Activated CD4-positive, alpha-beta T cell treated with anti-CD3 and anti-CD28 coated beads for 4 hours (primary cell): ENCODE measurements around the gene MUC15.

ENCODE experiments used
- DNase-seq, 2 donors: peaks; one replicate each; pipeline ENCODE4 v3.0.0-alpha.2; 2020

The MUC15 gene

DNA sequence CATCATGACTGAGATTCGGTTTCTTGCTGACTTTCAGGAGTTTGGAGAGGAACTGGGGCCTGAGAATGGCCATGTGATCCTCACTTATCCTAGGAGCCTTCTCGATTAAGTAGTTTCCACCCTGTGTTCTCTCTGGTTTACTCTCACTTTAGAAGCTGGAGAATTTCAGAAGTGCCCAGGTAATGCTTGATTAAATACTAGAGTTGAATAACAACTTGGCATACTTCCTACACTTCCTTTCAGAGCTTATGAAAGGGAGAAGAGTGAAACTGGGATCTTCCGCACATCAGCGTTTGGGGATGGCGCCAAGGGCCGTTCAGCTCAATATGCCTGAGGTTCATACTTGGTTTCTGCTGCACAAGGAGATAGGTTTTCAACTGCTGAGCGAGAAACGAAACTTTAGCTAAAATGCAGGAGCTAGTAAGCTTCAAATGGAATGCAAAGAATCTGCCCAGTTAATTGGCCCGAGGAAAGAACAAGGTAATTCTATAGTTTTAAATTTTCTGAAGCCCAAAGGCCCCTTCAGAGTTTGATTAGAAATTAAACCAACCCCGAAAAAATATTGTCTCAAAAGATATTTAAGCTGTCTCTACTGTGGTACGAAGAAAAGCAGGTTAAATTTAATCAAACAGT is 823 bp upstream of the MUC15 start:
- DNase-seq: no peak

DNA sequence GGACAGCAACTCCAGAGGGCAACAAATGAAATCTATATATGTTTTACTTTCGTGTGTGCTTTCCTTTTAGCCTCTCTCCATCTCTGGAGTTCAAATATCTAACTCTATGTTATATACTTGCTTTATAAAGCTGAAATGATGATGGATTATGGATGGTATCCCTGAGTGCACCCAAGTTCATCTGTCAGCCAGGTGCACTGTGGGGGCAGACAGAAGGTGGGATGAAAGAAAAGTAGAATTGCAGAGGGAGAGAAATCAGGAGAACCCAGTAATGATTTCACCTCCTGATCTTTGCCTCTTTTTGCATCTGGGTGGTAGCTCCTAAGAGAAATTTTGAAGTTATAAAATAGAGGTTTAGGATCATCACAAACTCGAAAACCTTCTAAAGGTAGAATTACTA is 2.4 kb downstream of the MUC15 start:
- DNase-seq: no peak

DNA sequence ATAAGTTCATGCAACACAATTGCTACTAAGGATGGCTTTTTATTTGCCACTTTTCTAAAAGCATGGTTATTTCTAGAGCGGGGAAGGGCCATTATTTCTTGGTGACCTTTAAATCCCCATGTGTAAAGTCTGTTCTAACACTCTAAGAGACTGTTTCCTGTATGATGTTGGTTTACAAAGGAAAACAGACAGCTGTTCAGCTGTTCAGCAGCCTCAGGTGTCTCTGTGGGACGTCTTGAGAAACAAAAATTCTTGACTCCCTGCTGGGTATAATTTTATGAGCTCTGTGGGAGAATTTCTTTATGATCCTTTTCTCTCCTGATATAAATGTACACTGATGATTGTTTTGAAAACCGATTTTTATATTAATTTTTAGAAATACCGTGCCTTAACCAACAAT is 13.9 kb downstream of the MUC15 start:
- DNase-seq: no peak

DNA sequence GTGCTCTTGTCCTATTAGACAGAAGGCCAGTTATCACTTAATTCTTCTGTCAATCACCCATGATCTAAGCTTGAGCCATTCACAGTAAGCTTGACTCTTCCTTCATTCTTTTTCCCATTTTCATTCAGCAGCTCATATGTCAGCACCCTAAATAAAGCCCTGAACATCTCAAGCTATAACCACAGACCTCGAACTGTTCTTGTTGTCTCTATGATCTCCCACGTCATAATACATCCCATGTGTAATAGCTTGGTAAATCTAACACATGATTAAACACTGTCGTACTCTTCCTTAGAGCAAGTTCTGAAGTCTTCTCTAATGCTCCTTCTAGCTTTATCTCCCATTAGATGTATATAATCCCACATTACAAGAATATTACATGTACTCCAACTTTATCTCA is 14.4 kb downstream of the MUC15 start:
- DNase-seq: no peak

DNA sequence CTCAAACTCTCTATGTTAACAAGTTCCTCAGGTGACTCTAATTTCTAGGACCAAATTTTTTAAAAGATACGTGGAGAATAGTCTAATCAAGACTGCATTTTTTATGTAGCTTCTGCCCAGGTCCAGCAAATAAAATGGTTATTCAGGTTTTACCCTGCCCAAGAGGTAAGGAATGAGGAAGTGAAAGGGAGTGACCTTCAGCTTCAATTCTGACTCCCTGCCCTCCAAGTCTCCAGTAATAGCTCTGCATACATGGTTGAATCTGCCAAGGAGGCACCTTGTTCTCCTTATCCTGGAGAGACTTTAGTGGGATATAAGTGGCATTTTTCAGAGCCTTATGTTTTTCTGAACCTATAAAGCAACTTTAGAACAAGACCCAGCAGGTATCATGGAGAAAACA is 15.5 kb downstream of the MUC15 start:
- no peak for DNase-seq

DNA sequence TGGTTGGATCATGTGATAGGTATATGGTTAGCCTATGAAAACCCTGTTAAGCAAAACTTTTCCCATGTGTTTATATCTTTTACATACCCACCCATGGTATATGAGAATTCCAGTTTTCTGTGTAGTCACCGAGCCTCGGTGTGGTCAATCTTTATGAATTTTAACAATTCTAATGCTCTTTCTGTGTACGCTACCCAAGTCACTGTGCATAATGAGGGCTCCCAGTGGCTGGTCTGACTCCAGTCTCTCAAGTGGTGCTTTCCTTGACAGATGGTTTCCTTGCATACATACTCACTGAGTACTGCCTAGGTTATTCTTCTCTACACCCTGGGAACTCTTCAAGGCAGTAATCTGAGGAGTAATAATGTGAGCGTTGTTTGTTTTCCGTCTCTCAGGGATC is 17.6 kb downstream of the MUC15 start:
- DNase-seq: no peak

DNA sequence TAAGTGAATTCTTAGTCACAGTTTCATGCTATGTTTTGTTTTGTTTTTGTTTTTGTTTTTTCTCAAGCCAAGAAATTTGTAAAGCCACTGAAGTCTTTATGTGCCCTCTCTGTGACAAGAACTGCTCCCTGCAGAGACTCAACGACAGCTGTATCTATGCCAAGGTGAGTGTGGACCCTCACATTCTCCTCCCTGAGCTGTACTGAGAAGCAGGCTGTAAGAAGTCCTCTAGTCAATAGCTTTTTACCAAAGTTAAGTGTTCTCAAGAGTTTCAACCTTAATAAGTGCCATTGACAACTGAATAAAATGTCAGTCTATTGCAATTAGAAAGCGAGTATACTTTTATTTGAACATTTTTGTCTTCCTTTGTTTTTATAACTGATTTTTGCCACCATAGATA is 18.9 kb downstream of the MUC15 start:
- no peak for DNase-seq

DNA sequence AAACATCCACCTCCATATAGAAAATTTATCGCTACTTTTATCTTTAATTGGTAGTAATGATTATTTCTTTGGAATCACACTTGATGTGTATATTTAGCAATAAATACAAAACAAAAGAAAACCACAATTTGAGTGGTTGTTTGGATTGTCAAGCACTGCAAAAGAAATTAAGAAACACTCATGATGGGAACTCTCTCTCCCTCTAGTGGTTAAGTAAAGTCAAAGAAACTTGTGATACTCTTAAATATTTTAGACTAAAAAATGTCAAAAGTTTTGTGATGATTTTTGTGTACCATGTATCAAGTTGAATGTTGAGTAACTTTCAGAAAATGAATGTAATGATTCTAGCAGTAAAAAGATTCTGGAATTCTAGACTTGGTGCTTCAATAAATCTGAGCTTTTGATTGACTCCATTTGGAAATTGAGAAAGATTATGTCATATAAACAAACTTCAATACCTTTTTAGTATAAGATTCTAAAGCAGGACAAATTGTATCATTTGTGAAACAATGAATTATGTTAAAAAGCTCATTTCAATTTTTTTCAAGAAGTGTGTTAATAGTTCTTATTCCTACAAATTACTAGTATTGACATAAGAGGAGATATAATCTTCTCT is 20.8 kb downstream of the MUC15 start:
- DNase-seq: no peak

DNA sequence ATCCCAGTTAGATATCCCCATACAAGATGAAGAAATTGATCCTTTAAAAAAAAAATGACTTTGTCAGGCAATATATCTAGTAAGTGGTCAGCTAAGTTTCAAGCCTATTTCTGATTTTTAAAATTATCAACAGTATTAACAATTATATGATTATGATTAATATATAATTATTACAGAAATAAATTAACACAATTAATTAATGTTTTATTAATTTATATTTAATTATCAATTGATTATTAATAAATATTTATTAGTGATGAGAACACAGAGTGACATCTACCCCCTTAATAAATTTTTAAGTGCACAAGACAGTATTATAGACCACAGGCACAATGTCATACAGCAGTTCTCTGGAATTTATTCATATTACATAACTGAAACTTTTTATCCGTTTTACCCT is 22.0 kb downstream of the MUC15 start:
- no peak for DNase-seq

DNA sequence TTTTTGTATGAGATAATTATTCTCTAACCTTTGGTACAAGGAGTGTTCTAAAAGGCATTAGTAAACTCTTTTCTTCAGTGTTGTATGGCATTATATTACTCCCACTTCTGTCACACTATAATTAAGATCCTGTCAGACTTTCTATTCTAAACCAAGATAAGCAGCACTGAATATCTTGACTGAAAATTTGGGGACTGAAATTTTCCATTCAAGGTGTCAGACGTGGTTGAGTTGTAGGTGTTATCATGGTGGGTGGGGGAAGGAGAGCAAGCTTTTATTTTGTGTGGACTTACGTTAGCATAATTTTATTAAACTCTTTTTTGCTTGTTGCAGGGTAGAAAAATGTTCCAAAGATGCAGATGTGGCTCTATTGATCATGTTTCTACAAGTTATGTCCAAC is 22.9 kb downstream of the MUC15 start:
- DNase-seq: no peak

DNA sequence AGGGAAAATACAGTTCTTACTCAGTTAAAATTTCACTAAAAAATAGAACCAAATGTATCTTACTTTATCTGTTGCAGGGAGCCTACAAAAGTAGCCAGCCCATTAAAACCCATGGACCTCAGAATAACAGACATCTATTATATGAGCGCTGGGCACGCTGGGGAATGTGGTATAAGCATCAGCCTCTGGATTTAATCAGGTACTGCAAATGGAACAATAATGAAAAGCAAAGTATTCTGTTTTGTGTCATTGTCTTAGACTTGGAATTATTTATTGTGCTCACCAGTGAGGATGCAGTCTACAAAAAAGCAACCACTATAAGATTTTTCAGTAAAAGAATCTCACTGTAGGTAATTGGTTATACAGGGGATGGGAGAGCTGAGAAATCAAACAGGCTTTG is 30.2 kb downstream of the MUC15 start:
- no peak for DNase-seq

DNA sequence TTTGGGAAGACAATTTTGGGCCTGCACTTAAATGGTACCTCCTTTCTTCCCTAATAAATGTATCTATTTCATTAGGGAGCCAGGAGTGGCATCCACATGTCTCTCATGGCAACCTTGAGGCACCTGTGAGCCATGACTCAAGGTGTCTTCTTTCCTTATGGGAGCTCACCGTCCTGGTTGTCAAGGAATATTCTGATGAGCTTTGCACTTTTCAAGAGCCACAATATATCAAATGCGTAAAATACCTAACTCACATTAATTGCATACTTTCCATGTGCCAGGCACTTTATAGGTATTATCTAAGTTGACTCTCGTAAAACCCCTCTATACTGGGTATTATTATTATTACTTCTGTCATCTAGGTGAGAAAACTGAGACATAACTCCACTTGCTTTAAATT is 32.5 kb downstream of the MUC15 start:
- DNase-seq: no peak

DNA sequence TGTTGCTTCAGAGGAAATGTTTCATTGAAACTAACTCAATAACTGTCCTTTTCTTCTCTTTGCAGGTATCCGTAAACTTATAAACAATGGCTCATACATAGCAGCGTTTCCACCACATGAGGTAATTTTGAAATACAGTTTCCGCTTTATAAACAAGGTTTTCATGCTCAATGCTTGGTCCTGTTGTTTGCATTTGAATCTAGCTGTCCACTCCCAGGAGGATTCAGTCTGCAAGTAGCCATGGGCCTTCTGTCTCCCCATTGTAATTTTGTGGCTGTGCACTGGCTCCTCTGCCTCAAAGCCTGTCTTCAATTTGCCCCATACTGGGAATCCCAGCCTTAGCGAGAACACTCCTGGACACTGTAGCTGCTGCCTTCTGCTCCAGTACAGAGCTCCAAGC is 34.7 kb downstream of the MUC15 start:
- no peak for DNase-seq

DNA sequence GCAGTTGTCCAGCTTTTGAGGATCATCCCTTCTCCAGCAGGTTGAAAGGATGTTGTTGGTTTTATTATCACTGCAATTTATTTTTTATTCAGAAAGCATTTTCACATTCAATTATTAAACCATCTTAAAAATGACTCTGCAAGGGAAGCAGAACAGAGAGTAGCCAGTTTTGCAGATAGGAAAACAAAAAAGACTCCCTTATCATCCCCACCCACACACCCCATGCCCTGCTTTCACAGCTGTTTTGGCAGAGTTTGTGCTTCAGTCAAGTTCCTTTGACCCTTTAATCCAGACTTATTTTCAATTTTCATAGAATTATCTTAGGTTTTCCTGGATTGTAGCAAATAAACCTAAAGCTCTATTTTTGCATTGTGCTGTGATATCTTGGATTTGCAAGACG is 44.4 kb downstream of the MUC15 start:
- DNase-seq: no peak

DNA sequence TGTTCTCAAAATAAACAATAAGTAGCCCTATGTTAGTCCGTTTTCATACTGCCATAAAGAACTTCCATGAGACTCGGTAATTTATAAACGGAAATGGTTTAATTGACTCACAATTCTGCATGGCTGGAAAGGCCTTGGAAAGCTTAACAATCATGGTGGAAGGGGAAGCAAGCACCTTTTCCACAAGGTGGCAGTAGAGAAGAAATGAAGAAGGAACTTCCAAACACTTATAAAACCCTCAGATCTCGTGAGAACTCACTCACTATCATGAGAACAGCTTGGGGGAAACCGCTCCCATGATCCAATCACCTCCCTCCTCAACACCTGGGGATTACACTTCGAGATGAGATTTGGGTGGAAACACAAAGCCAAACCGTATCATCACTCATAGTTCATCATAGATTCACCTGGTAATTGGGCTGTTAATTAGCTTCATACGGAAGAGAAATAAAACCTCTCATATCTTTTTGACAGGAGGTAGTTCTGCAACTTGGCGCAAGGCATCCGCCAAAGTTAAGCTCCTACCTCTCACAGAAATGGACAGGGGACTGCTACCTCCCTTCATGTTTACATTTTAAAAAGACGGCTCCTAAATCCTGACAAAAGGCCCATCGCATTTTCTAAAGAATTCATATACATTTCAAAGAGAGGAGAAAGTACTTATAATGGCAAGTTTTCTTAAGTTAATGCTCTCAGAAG is 49.0 kb downstream of the MUC15 start:
- DNase-seq: no peak

DNA sequence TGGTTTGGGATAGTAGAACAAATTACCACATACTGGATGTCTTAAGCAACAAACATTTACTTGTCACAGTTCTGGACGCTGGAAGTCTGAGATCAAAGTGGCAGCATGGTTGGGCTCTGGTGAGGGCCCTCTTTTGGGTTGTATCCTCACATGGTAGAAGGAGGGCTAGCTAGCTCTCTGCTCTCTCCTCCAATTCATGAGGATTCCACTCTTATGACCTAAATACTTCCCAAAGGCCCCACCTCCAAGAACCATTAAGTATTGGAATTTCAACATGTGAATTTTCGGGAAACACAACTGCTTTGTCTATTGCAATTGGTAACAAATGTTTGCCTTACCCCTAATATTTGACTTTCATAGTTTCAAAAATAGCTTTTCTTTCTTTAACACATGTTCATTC is 52.6 kb downstream of the MUC15 start:
- DNase-seq: no peak

DNA sequence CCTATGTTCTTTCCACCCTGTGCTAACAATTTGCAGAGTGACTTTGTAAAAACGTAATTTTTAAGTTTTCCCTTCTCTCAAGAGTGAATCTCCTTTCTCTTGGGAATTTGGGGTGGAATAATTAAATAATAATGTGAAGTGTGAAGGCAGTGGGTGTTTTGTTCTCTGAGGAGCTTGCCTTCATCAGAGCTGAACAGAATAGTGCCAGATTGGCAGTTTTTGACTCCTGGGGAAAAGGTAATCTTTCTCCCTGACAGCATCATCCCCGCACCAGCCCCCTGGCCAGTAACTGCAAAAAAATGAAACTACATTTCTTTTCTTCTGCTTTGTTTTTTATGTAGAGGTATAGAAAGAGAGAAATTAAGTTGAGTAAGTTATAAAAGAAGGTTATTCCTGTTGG is 59.9 kb downstream of the MUC15 start:
- DNase-seq: no peak

DNA sequence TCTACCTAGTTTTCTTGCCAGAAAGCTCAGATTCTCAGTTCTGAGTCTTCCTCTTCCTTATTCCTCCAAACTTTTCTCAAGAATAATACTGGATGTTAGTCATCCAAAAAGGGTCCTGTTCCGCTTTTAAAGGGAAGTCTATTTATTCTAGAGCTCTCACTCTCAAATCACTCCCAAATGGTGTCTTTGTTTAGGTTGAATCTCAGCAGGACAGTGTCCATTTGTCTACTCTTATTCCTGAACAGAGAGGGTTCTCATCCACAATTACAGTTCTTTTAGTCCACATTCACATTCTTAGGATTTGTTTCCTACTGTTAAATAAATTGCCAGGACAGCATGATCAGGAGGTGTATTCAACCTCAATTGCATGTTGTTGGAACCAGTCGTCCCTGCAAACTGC is 61.3 kb downstream of the MUC15 start:
- no peak for DNase-seq

DNA sequence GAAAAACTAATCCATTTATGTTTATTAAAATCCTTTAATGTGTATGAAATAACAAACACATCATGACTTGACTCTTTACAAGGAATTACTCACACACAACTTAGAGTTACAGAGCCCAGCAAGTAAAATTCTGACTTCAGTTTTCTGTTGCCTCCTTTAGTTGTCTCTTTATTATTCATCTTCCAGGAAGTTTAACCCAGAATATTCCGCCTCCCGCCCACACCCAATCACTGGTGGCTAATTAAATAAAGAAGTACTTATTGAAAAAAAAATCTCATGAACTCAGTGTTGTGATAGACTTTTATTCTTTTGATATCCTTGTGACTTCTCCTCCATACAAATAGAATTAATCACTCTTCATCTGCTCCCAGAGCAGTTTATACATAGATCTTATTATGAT is 61.9 kb downstream of the MUC15 start:
- no peak for DNase-seq
